PFSK-1 (cell line): ENCODE data around the gene EDN1.

ENCODE experiments used
- FOXP2 ChIP-seq: optimal IDR thresholded peaks from 2 replicates; pipeline ENCODE3; 2011; ENCODE audit warnings: borderline replicate concordance, control low read depth, inconsistent platforms; ENCODE audit not compliant: insufficient read depth; ENCODE audit errors: extremely low read length, extremely low read depth
- POLR2AphosphoS5 ChIP-seq: IDR thresholded peaks from 2 replicates; pipeline ENCODE4 v1.6.1; 2012; ENCODE audit warnings: low read depth, mild to moderate bottlenecking, control low read depth, low read length, moderate library complexity
- SIN3A ChIP-seq: IDR thresholded peaks from 2 replicates; pipeline ENCODE4 v1.6.1; 2012; ENCODE audit warnings: mild to moderate bottlenecking, low read length, moderate library complexity, borderline replicate concordance; ENCODE audit not compliant: insufficient read depth
- TAF1 ChIP-seq: IDR thresholded peaks from 2 replicates; pipeline ENCODE4 v1.6.1; 2012; ENCODE audit warnings: low read length, control low read depth, borderline replicate concordance; ENCODE audit not compliant: insufficient read depth
- TF ChIP-seq, protein P1 (sequence below), 2 experiments: IDR thresholded peaks; 2 replicates each; pipeline versions ENCODE4 v1.6.1 to v1.8.0; 2011 to 2012; ENCODE audit warnings: low read depth in 2 of 2, low read length in 2 of 2, control low read depth in 1 of 2, inconsistent platforms in 1 of 2, mild to moderate bottlenecking in 1 of 2, moderate library complexity in 1 of 2; ENCODE audit not compliant: insufficient read depth in 1 of 2

The EDN1 gene

DNA sequence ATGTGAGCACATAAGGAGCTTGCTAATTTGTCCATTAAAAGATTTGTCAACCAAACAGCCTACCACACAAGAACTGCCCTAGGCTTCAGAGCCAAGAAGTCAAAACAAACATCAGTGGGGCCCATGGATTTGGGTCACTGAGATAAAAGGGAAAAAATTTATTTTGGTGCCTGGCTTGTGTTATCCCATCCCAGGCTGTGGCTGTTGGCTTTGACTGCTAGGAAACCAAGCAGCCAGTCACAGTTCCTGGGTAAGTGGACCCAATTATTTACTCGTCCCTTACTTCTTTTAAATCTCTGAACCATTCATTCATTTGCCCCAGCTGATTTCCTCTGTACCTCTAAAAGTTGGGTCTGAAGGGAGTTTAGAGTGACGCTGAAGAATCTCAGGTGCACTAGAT, 41.3 kb downstream of the EDN1 start:
- TF ChIP-seq POLR2AphosphoS5 (no peak), FOXP2 (no peak), TAF1 (no peak), SIN3A (no peak)
- TF ChIP-seq, protein P1, sequence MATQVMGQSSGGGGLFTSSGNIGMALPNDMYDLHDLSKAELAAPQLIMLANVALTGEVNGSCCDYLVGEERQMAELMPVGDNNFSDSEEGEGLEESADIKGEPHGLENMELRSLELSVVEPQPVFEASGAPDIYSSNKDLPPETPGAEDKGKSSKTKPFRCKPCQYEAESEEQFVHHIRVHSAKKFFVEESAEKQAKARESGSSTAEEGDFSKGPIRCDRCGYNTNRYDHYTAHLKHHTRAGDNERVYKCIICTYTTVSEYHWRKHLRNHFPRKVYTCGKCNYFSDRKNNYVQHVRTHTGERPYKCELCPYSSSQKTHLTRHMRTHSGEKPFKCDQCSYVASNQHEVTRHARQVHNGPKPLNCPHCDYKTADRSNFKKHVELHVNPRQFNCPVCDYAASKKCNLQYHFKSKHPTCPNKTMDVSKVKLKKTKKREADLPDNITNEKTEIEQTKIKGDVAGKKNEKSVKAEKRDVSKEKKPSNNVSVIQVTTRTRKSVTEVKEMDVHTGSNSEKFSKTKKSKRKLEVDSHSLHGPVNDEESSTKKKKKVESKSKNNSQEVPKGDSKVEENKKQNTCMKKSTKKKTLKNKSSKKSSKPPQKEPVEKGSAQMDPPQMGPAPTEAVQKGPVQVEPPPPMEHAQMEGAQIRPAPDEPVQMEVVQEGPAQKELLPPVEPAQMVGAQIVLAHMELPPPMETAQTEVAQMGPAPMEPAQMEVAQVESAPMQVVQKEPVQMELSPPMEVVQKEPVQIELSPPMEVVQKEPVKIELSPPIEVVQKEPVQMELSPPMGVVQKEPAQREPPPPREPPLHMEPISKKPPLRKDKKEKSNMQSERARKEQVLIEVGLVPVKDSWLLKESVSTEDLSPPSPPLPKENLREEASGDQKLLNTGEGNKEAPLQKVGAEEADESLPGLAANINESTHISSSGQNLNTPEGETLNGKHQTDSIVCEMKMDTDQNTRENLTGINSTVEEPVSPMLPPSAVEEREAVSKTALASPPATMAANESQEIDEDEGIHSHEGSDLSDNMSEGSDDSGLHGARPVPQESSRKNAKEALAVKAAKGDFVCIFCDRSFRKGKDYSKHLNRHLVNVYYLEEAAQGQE (IDR thresholded peaks at IDR 0.05; ENCODE audit: insufficient read depth in 1 of 2, low read depth in 2 of 2, low read length in 2 of 2), result no peak

DNA sequence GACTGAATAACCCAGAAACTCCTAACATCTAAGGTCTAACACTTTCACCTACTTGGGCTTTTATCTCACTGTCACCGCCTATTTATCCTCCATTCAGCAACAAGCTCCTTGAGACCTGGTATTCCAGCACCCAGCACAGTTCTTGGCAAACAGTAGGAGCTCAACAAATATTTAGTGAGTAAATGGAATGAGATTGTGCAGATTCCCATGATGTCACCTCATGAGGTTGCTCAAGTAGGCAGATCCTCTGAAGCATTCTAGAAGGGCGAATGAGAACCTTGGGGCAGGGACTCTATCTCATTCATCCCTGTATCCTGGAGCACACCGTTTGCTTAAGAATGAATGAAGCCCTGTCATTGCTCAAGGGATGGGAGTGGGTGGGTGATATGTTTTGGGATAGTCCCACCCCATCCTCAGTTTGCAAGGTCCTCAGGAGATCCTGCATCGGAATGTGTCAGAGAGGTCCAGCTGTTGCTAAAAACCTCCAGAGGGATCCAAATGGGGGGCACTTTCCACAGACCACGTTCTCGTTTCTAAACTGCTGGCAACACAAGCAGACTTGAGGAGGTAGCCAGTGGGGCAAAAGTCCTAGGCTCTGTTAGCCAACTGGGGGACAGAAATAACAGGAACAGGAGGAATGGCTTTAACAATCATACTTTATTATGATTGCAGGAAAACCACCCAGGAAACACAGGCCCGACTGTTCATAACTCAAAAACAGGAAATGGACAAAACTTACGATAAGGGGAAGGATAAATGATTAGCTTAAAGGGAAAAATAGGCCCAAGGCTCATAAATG, 42.0 kb downstream of the EDN1 start:
- TF ChIP-seq SIN3A (no peak), FOXP2 (no peak), POLR2AphosphoS5 (no peak), TAF1 (no peak)
- TF ChIP-seq, protein P1 (IDR thresholded peaks at IDR 0.05; ENCODE audit: insufficient read depth in 1 of 2, low read depth in 2 of 2, low read length in 2 of 2), result no peak

DNA sequence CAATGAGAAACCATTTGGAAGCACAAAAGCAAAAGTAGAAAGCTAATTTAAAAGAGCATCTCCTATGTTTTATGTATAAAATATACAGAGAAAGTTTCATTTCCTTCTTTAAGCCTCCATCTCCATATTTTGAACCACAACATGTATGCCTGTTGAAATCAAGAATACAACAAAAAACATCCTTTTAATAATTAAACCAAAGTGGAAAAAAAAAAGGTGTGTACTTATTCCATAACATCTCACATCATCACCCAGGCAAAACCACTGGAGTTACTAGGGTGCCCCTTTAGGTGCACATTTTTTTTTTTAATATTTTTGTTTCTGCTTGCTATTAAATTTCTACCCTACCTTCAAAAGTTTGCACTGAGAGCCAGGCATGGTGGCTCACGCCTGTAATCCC, 43.0 kb downstream of the EDN1 start:
- TF ChIP-seq SIN3A, result no peak

DNA sequence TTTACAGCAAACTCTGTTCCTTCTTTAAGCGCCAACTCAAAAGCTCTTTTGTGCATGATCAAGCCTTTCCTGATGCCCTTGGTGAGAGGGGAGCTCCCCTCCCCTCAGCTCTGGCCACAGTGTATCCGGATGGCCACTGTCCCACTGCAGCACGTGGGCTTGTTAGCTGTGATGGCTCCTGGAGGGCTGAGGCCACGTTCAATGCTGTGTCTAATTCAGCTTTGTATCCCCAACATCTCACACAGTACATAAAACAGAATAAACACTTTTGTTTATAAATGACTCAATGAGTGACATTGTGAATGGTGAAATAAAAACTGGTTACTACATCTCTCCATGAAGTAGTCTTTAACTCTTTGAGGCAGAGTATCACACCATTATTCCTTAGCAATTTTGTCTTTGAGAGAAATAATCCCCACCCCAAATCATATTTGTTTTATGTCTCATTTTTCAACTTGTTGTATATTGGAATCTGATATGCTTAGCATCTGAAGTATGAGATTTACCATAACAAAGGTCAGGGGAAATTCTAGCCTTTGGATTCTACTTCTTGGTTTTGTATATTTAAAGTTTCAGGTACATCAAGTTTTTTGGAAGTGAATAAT, 44.5 kb downstream of the EDN1 start:
- no peak for TF ChIP-seq TAF1
- no peak for TF ChIP-seq FOXP2
- TF ChIP-seq SIN3A, result no peak
- TF ChIP-seq, protein P1 (IDR thresholded peaks at IDR 0.05; ENCODE audit: insufficient read depth in 1 of 2, low read depth in 2 of 2, low read length in 2 of 2), result no peak
- no peak for TF ChIP-seq POLR2AphosphoS5

- TF ChIP-seq FOXP2 (no peak), TAF1 (no peak), POLR2AphosphoS5 (no peak), SIN3A (no peak)
- TF ChIP-seq, protein P1 (IDR thresholded peaks at IDR 0.05; ENCODE audit: insufficient read depth in 1 of 2, low read depth in 2 of 2, low read length in 2 of 2), result no peak
Observed at GRCh38 chr6:12335131-12335527, 45.0 kb downstream of the EDN1 start.
